Pancreas (tissue), 10 donors: ENCODE measurements around the gene MOSPD3. TPM values are rescaled to one million over a fixed set of nuclear protein-coding genes. Genes with fewer than 3 reads are reported as not detected.
A peak's percentile ranks its signal among the peaks of the same experiment; 100 is the strongest.

Experiments
- ATAC-seq, 4 donors: fragments of 200-7000 bp; cut with Tn5 transposase; one replicate each; pipeline versions ENCODE4 v1.8.0 to v1.9.1; 2020; ENCODE audit warnings: mild to moderate bottlenecking in 4 of 4, moderate library complexity in 4 of 4
- DNase-seq, 6 donors: peaks; one replicate each; pipeline ENCODE4 v3.0.0-alpha.2; 2020
- FAIRE-seq: peaks from 2 replicates; lab custom pipeline; 2012; peaks lifted over from hg19 to GRCh38; lab: Jason Lieb, UNC
- H3K27ac ChIP-seq, 4 donors: fragments of 200-600 bp; sonication (generic); 1 replicate in 3 of 4; 2 replicates in 1 of 4; pipeline versions ENCODE4 v1.5.0 to v1.8.0; 2020
- H3K27me3 ChIP-seq, 4 donors: fragments of 200-600 bp; one replicate each; pipeline ENCODE4 v1.8.0; 2021
- H3K36me3 ChIP-seq, 3 donors: fragments of 200-600 bp; sonication (generic) in 1 of 3; one replicate each; pipeline versions ENCODE4 v1.5.0 to v1.8.0; 2020 to 2021
- H3K4me1 ChIP-seq, 3 donors: fragments of 200-600 bp; one replicate each; pipeline ENCODE4 v1.8.0; 2021
- H3K4me3 ChIP-seq, 4 donors: fragments of 200-600 bp; sonication (generic) in 2 of 4; one replicate each; pipeline versions ENCODE4 v1.5.0 to v1.8.0; 2020 to 2021
- H3K9me3 ChIP-seq, 4 donors: fragments of 200-600 bp; one replicate each; pipeline ENCODE4 v1.8.0; 2021
- CTCF ChIP-seq, 4 donors: fragments of 200-600 bp; sonication (generic) in 3 of 4; IDR thresholded peaks; one replicate each; pipeline versions ENCODE4 v1.5.0 to v1.8.0; 2021; ENCODE audit warnings: antibody characterized with exemption in 4 of 4
- WGBS, 2 donors: extraction: QIAGEN DNeasy Blood & Tissue Kit; methylation state at CpG; one replicate each; pipeline ENCODE4 v1.1.7; 2013; 5-methylcytosine and 5-hydroxymethylcytosine counted together
- intact Hi-C, 3 donors: fragments of 100-400 bp; cut with DNase I; formaldehyde crosslinking; loops; one replicate each; pipeline versions ENCODE4 v1.11.1 to v1.14.2; 2022
- polyA plus RNA-seq, 2 donors: library from polyadenylated mRNA; stranded (reverse); fragments of 200-250 nt; gene quantifications; one replicate each; pipeline ENCODE4 v1.2.3, GENCODE V29; 2013
- total RNA-seq, 6 donors: library from RNA; stranded (reverse); fragmentation: NEBNext Ultra II Directional in 4 of 6; extraction: Animal tissue kit (Norgen Biotek cat#: 25700) in 4 of 6; gene quantifications; one replicate each; pipeline versions ENCODE4 v1.2.1 to v1.2.4, GENCODE V29; 2021 to 2023
- donor health status: healthy with polysubstance abuse.
- donor health status: DM: no; HTN: no; CAD: no; lungs with moderate emphysema.
- donor health status: DM: no; HTN: no; CAD: no.
- donor health status: control.
- donor health status: control.
- donor health status: Bipolar disorder and iron deficiency.
- donor health status: DM: yes; HTN: yes; CAD: no.
- donor health status: DM: no; HTN: no; CAD: no.
- donor health status: DM: no; HTN: no; CAD: no.
- donor health status: DM: yes; HTN: yes; CAD: no.

MOSPD3 gene
- total and polyA plus RNA-seq, 8 donors = 6.8 to 19.7 (median 10.3) TPM

- Histone ChIP-seq H3K9me3 (no peaks in the 10 kb centered on the region), H3K36me3 (peaks cover 7 to 66% (median 36%) of the 10 kb centered on the region in 3 donors), H3K4me1 (peaks cover 8 to 23% (median 18%) of the 10 kb centered on the region in 3 donors), H3K27me3 (no peaks in the 10 kb centered on the region), H3K4me3 (no peak overlapping the region), H3K27ac (no peak overlapping the region)
- 89 to 93% methylated on average over 27 to 28 of the region's 28 CpGs for WGBS, 2 donors
- ATAC-seq (no peak), DNase-seq (peak in 3 of 6 donors; percentile 12 to 69 (median 15)), FAIRE-seq (no peak)
- intact Hi-C loops = no loop called here
- TF ChIP-seq CTCF (IDR thresholded peaks at IDR 0.05) = no peak
Measured at GRCh38 chr7:100578246-100579183, 33.8 kb upstream of the MOSPD3 start.

GRCh38 chr7:100580466-100581283, 31.7 kb upstream of the MOSPD3 start:
- DNase-seq (no peak), ATAC-seq (no peak), FAIRE-seq (no peak)
- Histone ChIP-seq H3K9me3 (no peaks in the 10 kb centered on the region), H3K4me1 (peaks cover 19 to 28% (median 24%) of the 10 kb centered on the region in 3 donors), H3K27me3 (no peaks in the 10 kb centered on the region), H3K4me3 (no peak overlapping the region), H3K36me3 (peaks cover 7 to 52% (median 34%) of the 10 kb centered on the region in 3 donors), H3K27ac (no peak overlapping the region)
- WGBS, 2 donors = 71 to 72% methylated on average over 11 of the region's 11 CpGs
- intact Hi-C loops = no loop called here
- no peak for TF ChIP-seq CTCF (IDR thresholded peaks at IDR 0.05)

- WGBS, 2 donors = 35 to 36% methylated on average over 18 to 20 of the region's 20 CpGs
- no peaks in the 10 kb centered on the region for H3K27me3 ChIP-seq
- TF ChIP-seq CTCF (IDR thresholded peaks at IDR 0.05) = no peak
- DNase-seq (peak; percentile 80 to 91 (median 85)), ATAC-seq (peak in 1 of 4 donors; percentile 2), FAIRE-seq (no peak)
- peak overlapping the region; percentile 62 to 100 (median 86) for H3K27ac ChIP-seq
- peaks cover 19 to 28% (median 24%) of the 10 kb centered on the region in 3 donors for H3K4me1 ChIP-seq
- peaks cover 7 to 38% (median 26%) of the 10 kb centered on the region in 3 donors for H3K36me3 ChIP-seq
- peak overlapping the region in 2 of 4 donors; percentile 85 to 100 for H3K4me3 ChIP-seq
- no peaks in the 10 kb centered on the region for H3K9me3 ChIP-seq
- intact Hi-C loops = no loop called here
Measured at GRCh38 chr7:100582041-100582579, 30.2 kb upstream of the MOSPD3 start.

GRCh38 chr7:100582650-100583049, 29.7 kb upstream of the MOSPD3 start:
- peaks cover 6 to 33% (median 25%) of the 10 kb centered on the region in 3 donors for H3K36me3 ChIP-seq
- peak overlapping the region in 2 of 4 donors; percentile 85 to 100 for H3K4me3 ChIP-seq
- 25 to 26% methylated on average over 11 of the region's 11 CpGs for WGBS, 2 donors
- H3K4me1 ChIP-seq = peaks cover 19 to 28% (median 24%) of the 10 kb centered on the region in 3 donors
- H3K27me3 ChIP-seq = no peaks in the 10 kb centered on the region
- FAIRE-seq (no peak), DNase-seq (peak in 2 of 6 donors; percentile 41 to 66), ATAC-seq (no peak)
- intact Hi-C loops = no loop called here
- no peak for TF ChIP-seq CTCF (IDR thresholded peaks at IDR 0.05)
- H3K9me3 ChIP-seq = no peaks in the 10 kb centered on the region
- peak overlapping the region; percentile 62 to 100 (median 86) for H3K27ac ChIP-seq
